Fibroblast of peridontal ligament (primary cell): ENCODE results near the gene SEMA3F.
"Not testable (repeated sequence)": the region's sequence is repeated elsewhere in the genome, so short reads cannot be mapped to it uniquely, and the experiment has no call there.

ENCODE experiments used
- DNase-seq: peaks from one replicate; pipeline ENCODE4 v3.0.0-alpha.2; 2010; ENCODE audit errors: extremely low read depth

The SEMA3F gene

GRCh38 chr3:50211930-50212329 is 56.8 kb downstream of the SEMA3F start:
- DNase-seq: peak; percentile 56

GRCh38 chr3:50212502-50212901 is 57.4 kb downstream of the SEMA3F start:
- DNase-seq: no peak

GRCh38 chr3:50212971-50213370 is 57.8 kb downstream of the SEMA3F start:
- DNase-seq: no peak

GRCh38 chr3:50213373-50213772 is 58.2 kb downstream of the SEMA3F start:
- DNase-seq: no peak

- no peak for DNase-seq
Observed at GRCh38 chr3:50214824-50215223, 59.7 kb downstream of the SEMA3F start.

- no peak for DNase-seq
Observed at GRCh38 chr3:50215529-50215928, 60.4 kb downstream of the SEMA3F start.

- DNase-seq: no peak
Observed at GRCh38 chr3:50217681-50218080, 62.6 kb downstream of the SEMA3F start.

GRCh38 chr3:50218448-50218847 is 63.3 kb downstream of the SEMA3F start:
- no peak for DNase-seq

GRCh38 chr3:50219285-50219684 is 64.2 kb downstream of the SEMA3F start:
- DNase-seq: no peak

- no peak for DNase-seq
Observed at GRCh38 chr3:50220109-50220508, 65.0 kb downstream of the SEMA3F start.

GRCh38 chr3:50221051-50221410 is 65.9 kb downstream of the SEMA3F start:
- no peak for DNase-seq

- DNase-seq: no peak
Observed at GRCh38 chr3:50221411-50222168, 66.5 kb downstream of the SEMA3F start.

- DNase-seq: no peak
Observed at GRCh38 chr3:50222169-50222528, 67.0 kb downstream of the SEMA3F start.

- no peak for DNase-seq
Observed at GRCh38 chr3:50224639-50225038, 69.5 kb downstream of the SEMA3F start.

- DNase-seq: peak; percentile 42
Observed at GRCh38 chr3:50226888-50227389, 71.8 kb downstream of the SEMA3F start.

GRCh38 chr3:50227390-50228183 is 72.5 kb downstream of the SEMA3F start:
- DNase-seq: peak; percentile 81

- DNase-seq: not testable (repeated sequence)
Observed at GRCh38 chr3:50228184-50228763, 73.2 kb downstream of the SEMA3F start.

- DNase-seq: no peak
Observed at GRCh38 chr3:50229490-50229889, 74.4 kb downstream of the SEMA3F start.

GRCh38 chr3:50230104-50230793 is 75.1 kb downstream of the SEMA3F start:
- no peak for DNase-seq

- peak; percentile 29 for DNase-seq
Observed at GRCh38 chr3:50230794-50231125, 75.6 kb downstream of the SEMA3F start.

GRCh38 chr3:50231581-50231980 is 76.5 kb downstream of the SEMA3F start:
- DNase-seq: no peak

- DNase-seq: no peak
Observed at GRCh38 chr3:50232303-50232702, 77.2 kb downstream of the SEMA3F start.
